HG02678 (cell line): ENCODE results near the gene MMP23B.

Experiments
- ATAC-seq: cut with Tn5 transposase; IDR thresholded peaks from one replicate; pipeline ENCODE4 v1.9.1; 2021; ENCODE audit warnings: mild to moderate bottlenecking, moderate library complexity; ENCODE audit not compliant: unreplicated experiment

MMP23B gene

DNA sequence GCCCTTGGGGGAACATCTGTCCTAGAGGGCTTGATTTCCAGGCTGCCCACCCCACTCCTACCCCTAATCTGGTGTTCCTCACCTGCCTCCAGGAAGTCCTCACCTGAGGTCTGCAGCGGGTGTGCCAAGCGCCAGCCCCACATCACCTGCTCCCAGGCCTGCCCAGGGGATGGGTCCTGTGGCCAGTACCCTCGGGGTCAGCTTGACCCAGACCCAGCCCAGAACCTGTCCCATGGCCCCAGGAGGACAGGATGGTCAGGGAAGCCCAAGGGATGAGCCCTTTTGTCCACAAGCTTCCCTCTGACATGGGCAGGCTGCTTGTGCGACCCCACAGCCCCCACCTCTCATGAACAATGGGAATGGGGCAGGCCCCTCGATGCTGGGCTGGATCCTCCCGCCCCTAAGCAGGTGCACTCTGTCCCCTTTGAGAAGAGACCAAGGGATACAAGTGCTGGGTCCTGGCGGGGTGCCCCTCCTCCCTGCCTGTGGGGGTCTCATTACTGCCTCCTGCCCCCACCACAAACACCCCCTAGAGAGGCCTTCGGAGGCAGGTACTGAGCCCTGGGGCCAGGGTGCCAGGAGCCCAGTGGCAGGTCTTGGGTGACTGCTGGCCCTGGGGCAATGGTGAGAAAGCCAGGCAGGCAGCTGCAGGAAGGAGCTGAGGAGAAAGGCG, 13.4 kb upstream of the MMP23B start:
- ATAC-seq: no peak

DNA sequence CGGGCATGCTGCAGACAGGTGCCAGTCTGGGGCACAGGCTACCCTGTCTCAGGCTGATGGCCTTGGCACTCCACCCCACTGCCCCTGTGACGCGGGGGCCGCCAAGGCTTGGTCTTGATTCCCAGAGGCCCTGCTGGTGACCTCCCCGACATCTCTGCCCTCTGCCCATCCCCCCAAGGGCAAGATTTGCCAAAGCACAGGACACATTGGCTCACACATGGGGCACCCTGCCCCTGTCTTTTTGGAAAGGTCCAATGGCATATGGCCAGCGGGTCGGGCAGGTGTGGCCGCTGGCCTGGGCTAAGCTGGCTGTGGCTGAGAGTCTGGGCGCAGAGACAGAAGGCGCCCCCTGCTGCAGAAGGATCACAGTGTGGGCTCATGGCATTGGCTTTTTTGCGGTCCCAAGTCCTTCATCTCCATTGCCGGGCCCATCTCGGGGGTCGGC, 12.0 kb upstream of the MMP23B start:
- ATAC-seq: no peak

DNA sequence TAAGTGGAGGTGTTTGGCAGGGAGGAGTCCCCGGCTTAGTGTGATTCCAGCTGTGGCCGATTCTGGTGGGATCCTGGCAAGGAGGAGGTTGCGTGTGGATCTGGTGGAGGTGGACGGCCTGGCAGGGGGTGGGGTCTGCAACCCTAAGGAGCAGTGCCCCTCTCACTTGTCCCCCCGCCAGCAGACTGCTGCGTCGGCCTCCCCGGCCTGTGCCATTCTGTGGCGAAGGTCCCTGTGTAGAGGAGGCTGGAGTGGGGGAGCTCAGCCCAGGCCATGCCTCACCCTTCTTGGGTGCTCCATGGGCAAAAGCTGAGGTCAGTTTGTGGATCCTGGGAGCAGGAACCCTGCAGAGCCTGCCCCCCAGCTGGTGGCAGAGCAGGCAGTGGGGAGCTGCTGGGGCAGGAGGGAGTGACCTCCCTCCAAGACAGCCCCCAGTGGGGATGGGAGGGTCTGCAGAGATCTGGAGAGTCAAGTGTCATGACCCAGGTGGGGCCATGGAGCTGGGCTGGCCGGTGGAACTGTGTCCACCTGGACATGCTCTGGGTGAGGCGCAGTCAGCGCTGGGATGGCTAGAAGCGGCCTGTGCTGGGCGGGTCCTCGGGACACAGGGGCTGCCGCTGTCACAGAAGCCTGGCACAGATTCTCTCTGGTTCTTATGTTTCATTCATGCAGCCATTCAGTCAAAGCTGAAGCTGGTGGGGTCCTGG, 11.4 kb upstream of the MMP23B start:
- ATAC-seq: no peak

DNA sequence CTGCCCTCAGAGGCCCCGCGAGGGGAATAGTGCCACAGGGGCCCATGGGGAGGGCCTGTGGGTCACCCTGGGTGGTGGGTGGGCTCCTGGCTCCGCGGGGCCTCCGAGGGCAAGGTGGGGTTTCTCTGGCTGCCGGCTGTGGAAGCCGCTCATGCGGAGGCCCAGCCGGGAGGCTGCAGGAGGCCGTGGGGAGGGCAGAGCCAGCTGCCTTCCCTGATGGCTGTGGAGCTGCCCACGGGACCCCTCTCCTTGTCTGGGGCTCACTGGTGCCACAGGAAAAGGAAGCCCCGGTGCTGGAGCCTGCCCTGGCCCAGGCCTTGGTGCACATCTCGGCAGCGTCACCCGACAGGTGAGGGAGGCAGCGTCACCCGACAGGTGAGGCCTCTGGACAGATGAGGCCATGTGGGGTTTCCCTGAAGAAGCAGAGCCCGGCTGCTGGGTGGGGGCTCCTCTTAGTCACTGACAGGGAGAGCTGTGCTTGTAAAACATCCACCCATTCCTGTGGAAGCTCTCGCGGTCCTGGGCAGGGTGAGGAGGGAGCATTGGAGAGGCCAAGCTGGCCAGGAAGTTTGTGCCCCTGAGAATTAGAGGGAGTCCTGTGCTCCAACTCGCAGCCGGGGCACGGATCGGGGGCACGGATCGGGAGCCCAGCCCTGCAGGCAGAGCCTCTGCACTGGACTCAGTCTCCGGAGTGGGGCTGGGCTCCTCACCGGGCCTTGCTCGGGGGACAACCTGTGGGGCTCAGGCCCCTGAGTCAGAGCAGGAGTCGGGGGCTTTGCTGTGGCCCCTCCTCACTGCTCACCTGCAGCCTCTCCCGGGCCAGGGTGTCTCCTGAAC, 10.6 kb upstream of the MMP23B start:
- ATAC-seq: no peak

DNA sequence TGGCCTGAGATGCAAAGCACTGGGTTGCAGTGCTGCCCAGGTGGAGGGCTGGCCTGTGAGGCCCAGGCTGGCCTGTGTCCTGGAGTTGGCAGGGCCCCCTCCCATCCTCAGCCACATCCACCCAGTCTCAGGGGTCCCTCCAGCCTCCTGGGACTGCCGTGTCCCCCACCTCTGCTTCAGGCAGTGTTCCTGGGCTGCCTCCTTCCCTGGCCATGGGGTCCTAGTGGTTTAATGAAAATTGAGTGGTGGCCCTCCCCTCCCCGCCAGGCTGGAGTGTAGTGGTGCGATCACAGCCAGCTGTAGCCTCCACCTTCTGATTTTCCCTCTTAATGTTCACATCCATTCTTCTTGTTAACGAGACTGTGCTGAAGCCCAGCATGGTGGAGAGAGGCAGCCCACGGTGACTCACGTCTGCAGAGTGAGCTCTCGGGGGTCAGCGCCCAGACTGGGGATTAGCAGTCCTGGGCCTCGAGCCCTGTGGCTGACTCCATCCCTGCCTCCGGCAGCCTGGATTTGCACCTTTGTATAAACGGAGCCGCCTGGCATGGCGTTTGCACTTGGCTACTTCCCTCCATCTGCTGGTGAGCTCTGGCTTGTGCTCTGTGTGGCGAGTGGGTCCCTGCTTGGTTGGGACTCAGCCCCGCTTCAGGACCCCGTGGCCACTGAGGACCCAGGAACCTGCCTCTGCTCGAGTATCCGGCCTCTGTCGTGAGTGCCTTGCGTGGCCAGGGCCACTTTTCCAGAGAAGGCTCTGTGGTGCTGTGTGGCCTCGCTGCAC, 9.8 kb upstream of the MMP23B start:
- no peak for ATAC-seq

DNA sequence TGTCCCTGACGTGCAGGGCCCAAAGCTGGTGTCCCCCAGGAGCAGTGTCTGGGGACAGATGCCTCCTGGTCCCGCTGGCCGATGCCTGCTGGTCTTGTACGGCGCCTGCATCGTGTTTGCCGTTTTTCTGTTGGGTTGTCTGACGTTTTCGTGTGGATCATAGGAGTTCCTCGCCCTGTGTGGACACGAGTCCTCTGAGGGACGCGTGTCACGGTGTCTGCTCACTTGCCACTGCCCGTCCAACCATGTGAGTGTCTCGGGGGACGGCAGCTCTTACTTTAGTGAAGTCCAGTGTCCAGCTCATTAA, 9.2 kb upstream of the MMP23B start:
- ATAC-seq: no peak

DNA sequence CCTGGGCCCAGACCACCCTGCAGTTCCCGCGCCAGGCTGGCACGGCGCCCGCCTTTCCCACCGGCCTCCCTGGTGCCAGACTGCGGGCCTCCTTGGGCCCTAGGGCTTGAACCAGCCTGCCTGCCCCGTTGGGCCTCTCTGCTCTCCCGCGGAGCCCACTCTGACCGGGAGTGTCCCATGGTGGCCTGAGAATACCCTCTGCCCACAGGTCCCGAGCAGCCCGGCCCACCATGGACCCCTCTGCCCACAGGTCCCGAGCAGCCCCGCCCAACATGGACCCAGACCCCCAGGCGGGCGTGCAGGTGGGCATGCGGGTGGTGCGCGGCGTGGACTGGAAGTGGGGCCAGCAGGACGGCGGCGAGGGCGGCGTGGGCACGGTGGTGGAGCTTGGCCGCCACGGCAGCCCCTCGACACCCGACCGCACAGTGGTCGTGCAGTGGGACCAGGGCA, 8.8 kb upstream of the MMP23B start:
- ATAC-seq: no peak

DNA sequence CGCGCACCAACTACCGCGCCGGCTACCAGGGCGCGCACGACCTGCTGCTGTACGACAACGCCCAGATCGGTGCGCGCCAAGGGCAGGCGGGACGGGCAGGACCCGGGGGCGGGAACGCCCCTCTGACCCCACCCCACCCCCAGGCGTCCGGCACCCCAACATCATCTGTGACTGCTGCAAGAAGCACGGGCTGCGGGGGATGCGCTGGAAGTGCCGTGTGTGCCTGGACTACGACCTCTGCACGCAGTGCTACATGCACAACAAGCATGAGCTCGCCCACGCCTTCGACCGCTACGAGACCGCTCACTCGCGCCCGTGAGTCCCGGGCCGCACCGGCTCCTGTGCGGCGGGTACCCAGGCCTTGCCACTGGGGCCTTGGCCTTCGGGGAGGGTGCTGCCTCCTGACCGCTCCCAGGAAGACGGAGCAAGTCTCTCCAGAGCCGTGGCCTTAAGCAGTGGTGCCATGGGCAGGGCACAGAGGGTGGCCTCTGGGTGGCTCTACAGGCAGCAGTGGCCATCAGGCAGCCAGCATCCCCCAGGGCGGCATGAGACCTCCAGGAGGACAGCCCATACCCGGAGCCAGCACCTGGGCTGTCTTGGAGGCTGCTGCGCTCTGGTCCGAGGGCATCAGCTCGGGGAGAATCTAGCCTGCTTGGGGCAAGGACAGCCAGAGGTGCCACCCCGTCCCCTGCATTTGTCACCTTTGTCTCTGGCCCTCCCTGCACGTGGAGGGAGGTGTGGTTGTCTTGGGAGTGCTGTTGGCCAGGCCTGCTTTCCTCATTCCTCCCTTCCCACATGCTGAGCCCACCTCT, 8.1 kb upstream of the MMP23B start:
- no peak for ATAC-seq

DNA sequence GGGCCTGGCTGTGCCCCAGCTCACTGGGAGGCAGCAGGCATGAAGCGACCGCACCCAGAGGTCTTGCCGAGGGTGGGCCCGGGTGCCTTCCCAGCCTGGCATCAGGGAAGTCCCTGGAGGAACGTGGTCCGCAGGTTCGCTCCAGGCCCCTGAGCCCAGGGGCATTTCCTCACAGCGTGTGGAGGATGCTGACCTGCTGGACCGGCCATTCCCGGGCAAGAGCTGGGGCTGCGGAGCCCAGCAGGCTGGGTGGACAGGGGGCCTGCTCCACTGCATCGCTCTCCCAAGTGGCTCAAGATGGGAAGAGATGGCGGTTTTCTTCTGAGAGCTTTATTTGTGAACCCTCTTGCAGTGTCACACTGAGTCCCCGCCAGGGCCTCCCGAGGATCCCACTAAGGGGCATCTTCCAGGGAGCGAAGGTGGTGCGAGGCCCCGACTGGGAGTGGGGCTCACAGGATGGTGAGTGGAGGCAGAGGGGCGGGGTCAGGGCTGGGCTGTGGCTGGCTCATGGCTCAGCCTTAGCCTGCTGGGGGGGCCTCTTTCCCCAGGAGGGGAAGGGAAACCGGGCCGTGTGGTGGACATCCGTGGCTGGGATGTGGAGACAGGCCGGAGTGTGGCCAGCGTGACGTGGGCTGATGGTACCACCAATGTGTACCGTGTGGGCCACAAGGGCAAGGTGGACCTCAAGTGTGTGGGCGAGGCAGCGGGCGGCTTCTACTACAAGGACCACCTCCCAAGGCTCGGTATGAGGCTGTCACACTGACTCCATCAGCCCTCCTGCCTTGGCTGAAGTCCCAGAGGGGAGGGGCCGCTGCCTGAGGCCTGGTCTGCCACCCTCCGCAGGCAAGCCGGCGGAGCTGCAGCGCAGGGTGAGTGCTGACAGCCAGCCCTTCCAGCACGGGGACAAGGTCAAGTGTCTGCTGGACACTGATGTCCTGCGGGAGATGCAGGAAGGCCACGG, 7.2 kb upstream of the MMP23B start:
- no peak for ATAC-seq

DNA sequence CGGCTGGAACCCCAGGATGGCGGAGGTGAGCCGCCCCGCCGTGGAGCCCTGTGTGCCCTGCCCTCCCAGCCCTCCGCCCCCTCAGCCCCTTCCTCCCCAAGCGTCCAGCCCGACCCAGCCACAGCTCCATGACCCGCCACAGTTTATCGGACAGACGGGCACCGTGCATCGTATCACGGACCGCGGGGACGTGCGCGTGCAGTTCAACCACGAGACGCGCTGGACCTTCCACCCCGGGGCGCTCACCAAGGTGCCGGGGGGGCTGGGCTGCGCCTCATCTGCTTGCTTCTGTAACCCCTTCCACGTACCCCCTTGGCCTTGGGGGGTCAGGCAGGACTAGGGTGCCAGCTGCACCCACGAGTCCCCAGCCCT, 6.6 kb upstream of the MMP23B start:
- ATAC-seq: no peak

DNA sequence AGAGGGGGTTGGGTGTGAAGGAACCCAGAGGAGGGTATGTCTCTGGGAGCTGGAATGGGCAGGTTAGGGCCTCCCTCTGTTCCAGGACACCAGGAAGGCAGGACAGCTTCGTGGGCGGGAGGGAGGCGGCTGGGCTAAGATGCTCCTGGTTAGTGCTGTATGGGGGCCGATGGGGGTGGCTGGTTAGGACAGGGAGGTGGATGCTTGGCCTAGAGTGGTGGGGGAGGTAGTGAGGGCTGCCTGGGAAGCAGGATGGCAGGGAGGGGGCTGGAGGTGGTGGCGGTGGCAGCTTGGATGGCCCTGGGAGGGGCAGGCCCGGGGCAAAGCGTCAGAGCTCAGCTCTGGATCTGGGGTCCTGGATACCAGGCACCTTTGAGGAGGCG, 6.2 kb upstream of the MMP23B start:
- no peak for ATAC-seq

DNA sequence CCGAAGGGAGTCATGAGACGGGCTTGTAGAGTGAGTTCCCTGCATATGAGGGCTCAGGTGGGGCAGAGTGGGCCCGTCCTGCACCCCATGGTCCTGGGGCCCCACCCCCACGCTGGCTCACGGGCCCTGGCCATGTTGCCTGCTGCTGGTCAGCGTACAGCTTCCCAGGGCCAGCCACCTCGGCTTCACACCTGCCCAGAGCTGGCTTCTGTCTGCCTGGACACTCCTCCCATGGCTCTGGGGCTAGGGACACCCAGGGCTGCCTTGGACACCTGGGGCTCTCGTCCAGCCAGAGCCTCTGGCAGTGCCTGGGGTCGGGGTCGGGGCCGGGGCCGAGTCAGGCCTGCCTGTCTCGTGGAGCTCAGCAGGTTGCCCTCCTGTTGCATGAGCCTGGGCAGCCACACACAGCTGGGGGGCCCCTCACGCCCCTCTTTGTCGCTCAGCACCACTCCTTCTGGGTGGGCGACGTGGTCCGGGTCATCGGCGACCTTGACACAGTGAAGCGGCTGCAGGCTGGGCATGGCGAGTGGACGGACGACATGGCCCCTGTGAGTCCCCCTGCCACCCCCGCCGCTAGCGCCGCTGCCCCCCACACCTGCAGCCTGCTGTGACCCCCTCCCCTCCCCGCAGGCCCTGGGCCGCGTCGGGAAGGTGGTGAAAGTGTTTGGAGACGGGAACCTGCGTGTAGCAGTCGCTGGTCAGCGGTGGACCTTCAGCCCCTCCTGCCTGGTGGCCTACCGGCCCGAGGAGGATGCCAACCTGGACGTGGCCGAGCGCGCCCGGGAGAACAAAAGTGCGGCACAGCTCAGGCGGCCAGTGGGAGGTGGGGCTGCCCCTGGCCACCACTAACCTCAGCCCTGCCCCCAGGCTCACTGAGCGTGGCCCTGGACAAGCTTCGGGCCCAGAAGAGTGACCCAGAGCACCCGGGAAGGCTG, 5.5 kb upstream of the MMP23B start:
- ATAC-seq: no peak

DNA sequence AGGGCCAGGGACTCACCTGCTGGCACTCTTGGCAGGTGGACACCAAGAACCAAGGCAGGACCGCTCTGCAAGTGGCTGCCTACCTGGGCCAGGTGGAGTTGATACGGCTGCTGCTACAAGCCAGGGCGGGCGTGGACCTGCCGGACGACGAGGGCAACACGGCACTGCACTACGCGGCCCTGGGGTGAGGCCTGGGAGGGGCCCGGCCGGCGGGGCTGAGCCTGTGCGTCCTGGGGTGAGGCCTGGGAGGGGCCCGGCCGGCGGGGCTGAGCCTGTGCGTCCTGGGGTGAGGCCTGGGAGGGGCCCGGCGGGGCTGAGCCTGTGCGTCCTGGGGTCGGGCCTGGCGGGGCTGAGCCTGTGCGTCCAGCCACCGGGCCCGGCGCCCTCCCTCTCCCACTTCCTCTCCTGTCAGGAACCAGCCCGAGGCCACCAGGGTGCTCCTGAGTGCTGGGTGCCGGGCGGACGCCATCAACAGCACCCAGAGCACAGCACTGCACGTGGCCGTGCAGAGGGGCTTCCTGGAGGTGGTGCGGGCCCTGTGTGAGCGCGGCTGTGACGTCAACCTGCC, 4.6 kb upstream of the MMP23B start:
- no peak for ATAC-seq

DNA sequence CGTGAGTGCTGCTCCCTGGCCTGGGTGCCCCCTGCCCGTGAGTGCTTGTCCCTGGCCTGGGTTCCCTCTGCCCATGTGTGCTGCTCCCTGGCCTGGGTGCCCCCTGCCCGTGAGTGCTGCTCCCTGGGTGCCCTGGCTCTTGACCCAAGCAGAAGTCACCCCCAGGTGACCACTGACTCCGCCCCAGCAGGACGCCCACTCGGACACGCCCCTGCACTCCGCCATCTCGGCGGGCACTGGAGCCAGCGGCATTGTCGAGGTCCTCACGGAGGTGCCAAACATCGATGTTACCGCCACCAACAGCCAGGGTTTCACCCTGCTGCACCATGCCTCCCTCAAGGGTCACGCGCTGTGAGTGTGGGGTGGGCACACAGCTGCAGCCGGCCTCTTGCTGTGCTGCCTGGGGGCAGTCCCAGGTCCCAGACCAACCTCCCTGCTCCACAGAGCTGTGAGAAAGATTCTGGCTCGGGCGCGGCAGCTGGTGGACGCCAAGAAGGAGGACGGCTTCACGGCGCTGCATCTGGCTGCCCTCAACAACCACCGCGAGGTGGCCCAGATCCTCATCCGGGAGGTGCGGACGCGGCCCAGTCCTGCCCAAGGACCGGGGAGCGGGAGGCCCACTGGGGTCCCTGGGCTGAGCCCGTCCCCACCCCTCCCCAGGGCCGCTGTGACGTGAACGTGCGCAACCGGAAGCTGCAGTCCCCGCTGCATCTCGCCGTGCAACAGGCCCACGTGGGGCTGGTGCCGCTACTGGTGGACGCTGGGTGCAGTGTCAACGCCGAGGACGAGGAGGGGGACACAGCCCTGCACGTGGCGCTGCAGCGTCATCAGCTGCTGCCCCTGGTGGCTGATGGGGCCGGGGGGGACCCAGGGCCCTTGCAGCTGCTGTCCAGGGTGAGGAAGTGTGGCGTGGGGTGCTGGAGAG, 3.9 kb upstream of the MMP23B start:
- ATAC-seq: no peak

DNA sequence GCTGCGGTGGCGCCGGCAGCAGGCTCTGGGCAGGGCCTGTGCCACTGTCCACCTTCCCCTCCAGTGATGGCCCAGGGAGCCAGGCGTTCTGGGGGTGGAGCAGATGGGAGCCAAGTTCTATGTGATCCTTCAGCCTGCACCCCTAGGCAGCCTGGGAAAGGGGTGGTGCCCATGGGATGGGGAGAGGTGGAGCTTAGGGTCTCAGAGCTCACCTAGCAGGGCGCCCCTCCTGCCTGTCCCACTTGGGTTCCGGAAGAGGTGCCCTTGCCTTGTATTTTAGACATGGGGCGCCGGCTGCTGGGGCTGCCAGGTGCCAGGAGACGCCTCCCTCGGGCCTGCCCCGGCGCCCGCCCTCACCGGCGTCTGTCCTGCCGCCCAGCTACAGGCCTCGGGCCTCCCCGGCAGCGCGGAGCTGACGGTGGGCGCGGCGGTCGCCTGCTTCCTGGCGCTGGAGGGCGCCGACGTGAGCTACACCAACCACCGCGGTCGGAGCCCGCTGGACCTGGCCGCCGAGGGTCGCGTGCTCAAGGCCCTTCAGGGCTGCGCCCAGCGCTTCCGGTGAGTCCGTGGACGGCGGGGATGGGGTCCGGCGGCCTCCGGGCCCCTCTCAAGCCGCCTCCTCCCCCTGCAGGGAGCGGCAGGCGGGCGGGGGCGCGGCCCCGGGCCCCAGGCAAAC, 3.1 kb upstream of the MMP23B start:
- ATAC-seq: no peak
